Spleen (tissue), 13 donors: ENCODE measurements around the gene CSN1S1. TPM values are rescaled to one million over a fixed set of nuclear protein-coding genes. Genes with fewer than 3 reads are reported as not detected.

Experiments
- DNase-seq: peaks from one replicate; pipeline ENCODE4 v3.0.0-alpha.2; 2020
- H3K27ac ChIP-seq, 8 donors: fragments of 200-600 bp; sonication (generic) in 7 of 8; 1 replicate in 4 of 8; 2 replicates in 4 of 8; pipeline versions ENCODE4 v1.5.0 to v1.8.0; 2016 to 2021; ENCODE audit warnings: inconsistent platforms in 4 of 8, mild to moderate bottlenecking in 4 of 8, moderate library complexity in 1 of 8
- H3K27me3 ChIP-seq, 7 donors: fragments of 200-600 bp; sonication (generic) in 6 of 7; replicated peaks in 1 of 7; 1 replicate in 4 of 7; 2 replicates in 3 of 7; pipeline versions ENCODE4 v1.5.0 to v1.8.0; 2016 to 2021; ENCODE audit warnings: inconsistent platforms in 3 of 7, mild to moderate bottlenecking in 1 of 7
- H3K36me3 ChIP-seq, 6 donors: fragments of 200-600 bp; sonication (generic) in 5 of 6; 1 replicate in 4 of 6; 2 replicates in 2 of 6; pipeline versions ENCODE4 v1.5.0 to v1.8.0; 2016 to 2021; ENCODE audit warnings: inconsistent platforms in 2 of 6
- H3K4me1 ChIP-seq, 6 donors: fragments of 200-600 bp; sonication (generic) in 5 of 6; 1 replicate in 3 of 6; 2 replicates in 3 of 6; pipeline versions ENCODE4 v1.5.0 to v1.8.0; 2016 to 2021; ENCODE audit warnings: inconsistent platforms in 3 of 6
- H3K4me3 ChIP-seq, 8 donors: fragments of 200-600 bp; sonication (generic) in 7 of 8; 1 replicate in 4 of 8; 2 replicates in 4 of 8; pipeline versions ENCODE4 v1.5.0 to v1.8.0; 2016 to 2021; ENCODE audit warnings: inconsistent platforms in 4 of 8, mild to moderate bottlenecking in 4 of 8, moderate library complexity in 2 of 8
- H3K9me3 ChIP-seq, 8 donors: fragments of 200-600 bp; sonication (generic) in 7 of 8; 1 replicate in 4 of 8; 2 replicates in 4 of 8; pipeline versions ENCODE4 v1.5.0 to v1.8.0; 2016 to 2021; ENCODE audit warnings: inconsistent platforms in 4 of 8
- POLR2A ChIP-seq, 3 donors: fragments of 450-650 bp; IDR thresholded peaks; one replicate each; pipeline ENCODE4 v1.5.1; 2017; ENCODE audit warnings: antibody characterized with exemption in 3 of 3, mild to moderate bottlenecking in 1 of 3
- POLR2AphosphoS5 ChIP-seq, 3 donors: sonication (generic); formaldehyde crosslinking; IDR thresholded peaks; one replicate each; pipeline ENCODE4 v1.5.1; 2017; ENCODE audit warnings: antibody characterized with exemption in 3 of 3
- WGBS, 5 donors: extraction: QIAGEN DNeasy Blood & Tissue Kit in 3 of 5; methylation state at CpG; one replicate each; pipeline versions ENCODE4 v1.1.5 to v1.1.7; 2013 to 2018; 5-methylcytosine and 5-hydroxymethylcytosine counted together
- intact Hi-C: fragments of 100-400 bp; cut with DNase I; formaldehyde crosslinking; loops from one replicate; pipeline ENCODE4 v1.15.0; 2023; ENCODE audit warnings: low total_unique reads
- long read RNA-seq, 2 donors: transcript quantifications; one replicate each; lab custom pipeline, GENCODE V29; 2026
- polyA plus RNA-seq, 3 donors: library from polyadenylated mRNA; stranded (reverse); fragments of 200-250 nt; gene quantifications; one replicate each; pipeline ENCODE4 v1.2.1, GENCODE V29; 2013
- total RNA-seq, 7 donors: library from RNA; depleted of rRNA in 3 of 7; stranded (reverse); fragments of >200 nt in 3 of 7; fragmentation: NEBNext Ultra II Directional in 4 of 7; extraction: Animal tissue kit (Norgen Biotek cat#: 25700) in 4 of 7; gene quantifications; one replicate each; pipeline versions ENCODE4 v1.1.0 to v1.2.1, GENCODE V29; 2016 to 2021
- TF ChIP-seq, protein P1 (sequence below), 11 experiments: fragments of 200-600 bp in 7 of 11; fragments of 450-650 bp in 4 of 11; sonication (generic) in 4 of 11; IDR thresholded peaks in 8 of 11; conservative IDR thresholded peaks in 3 of 11; 1 replicate in 7 of 11; 2 replicates in 4 of 11; pipeline versions ENCODE4 v1.4.0 to v1.8.0; 2016 to 2021; ENCODE audit warnings: antibody characterized with exemption in 11 of 11, inconsistent platforms in 4 of 11, mild to moderate bottlenecking in 1 of 11
- donor health status: healthy with polysubstance abuse.
- donor health status: DM: no; HTN: no; CAD: no; lungs with moderate emphysema.
- donor health status: DM: no; HTN: no; CAD: no.
- donor health status: Bipolar disorder and iron deficiency.
- donor health status: healthy.
- donor health status: DM: no; HTN: no; CAD: no.
- donor health status: DM: yes; HTN: yes; CAD: no.

The CSN1S1 gene
- total RNA-seq = not detected
- not detected for polyA plus RNA-seq
- long read RNA-seq, donor 1 = 0 reads
- long read RNA-seq, donor 2 = 0 reads

DNA sequence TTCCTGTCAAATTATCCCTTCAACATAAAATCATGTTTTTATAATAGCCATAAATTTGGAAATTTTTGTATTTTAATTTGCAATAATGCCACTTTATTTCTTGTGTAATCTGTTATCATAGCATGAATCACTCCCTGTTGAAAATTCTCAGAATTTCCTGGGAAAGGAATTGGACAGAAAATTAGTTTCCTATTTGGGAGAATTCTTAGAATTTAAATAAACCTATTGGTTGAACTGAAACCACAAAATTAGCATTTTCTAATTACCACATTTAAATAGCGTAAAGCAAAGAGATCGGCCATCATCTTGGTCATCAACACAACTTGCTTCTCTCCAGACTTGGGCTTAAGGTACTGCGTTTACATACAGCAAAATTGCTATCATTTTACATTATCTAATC, at the start of gene CSN1S1:
TSS of gene CSN1S1 (plus strand) at position 301 of the 400 bp plus-strand sequence. CDS start 1,488 bp downstream, outside the sequence.
- no peak within 1 kb of the TSS for H3K27ac ChIP-seq
- WGBS, 5 donors = 87 to 98% (median 95%) methylated on average over 3 of the region's 3 CpGs
- TF ChIP-seq POLR2AphosphoS5 (IDR thresholded peaks at IDR 0.05) (no peak), POLR2A (IDR thresholded peaks at IDR 0.05) (no peak)
- TF ChIP-seq, protein P1, sequence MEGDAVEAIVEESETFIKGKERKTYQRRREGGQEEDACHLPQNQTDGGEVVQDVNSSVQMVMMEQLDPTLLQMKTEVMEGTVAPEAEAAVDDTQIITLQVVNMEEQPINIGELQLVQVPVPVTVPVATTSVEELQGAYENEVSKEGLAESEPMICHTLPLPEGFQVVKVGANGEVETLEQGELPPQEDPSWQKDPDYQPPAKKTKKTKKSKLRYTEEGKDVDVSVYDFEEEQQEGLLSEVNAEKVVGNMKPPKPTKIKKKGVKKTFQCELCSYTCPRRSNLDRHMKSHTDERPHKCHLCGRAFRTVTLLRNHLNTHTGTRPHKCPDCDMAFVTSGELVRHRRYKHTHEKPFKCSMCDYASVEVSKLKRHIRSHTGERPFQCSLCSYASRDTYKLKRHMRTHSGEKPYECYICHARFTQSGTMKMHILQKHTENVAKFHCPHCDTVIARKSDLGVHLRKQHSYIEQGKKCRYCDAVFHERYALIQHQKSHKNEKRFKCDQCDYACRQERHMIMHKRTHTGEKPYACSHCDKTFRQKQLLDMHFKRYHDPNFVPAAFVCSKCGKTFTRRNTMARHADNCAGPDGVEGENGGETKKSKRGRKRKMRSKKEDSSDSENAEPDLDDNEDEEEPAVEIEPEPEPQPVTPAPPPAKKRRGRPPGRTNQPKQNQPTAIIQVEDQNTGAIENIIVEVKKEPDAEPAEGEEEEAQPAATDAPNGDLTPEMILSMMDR (IDR thresholded peaks at IDR 0.05 in 8 of 11, conservative IDR thresholded peaks at IDR 0.05 in 3 of 11) = no peak
- peaks cover 0 to 3% (median 0%) of the 10 kb centered on the region in 8 donors for H3K9me3 ChIP-seq
- no peaks in the 10 kb centered on the region for H3K36me3 ChIP-seq
- no peaks in the 10 kb centered on the region for H3K27me3 ChIP-seq
- no peaks in the 10 kb centered on the region for H3K4me1 ChIP-seq
- DNase-seq = no peak
- H3K4me3 ChIP-seq = no peak within 1 kb of the TSS
- intact Hi-C loops = no loop called here

GRCh38 chr4:69881173-69881773, 49.6 kb upstream of the CSN1S1 start:
- H3K4me3 ChIP-seq = no peak overlapping the region
- no peak for TF ChIP-seq POLR2AphosphoS5 (IDR thresholded peaks at IDR 0.05)
- TF ChIP-seq, protein P1 (IDR thresholded peaks at IDR 0.05 in 8 of 11, conservative IDR thresholded peaks at IDR 0.05 in 3 of 11) = peak; percentile 39 to 79 (median 68)
- H3K4me1 ChIP-seq = no peaks in the 10 kb centered on the region
- intact Hi-C loops = loop anchor here (5.0 kb wide), 1 partner anchor 189 kb away; no protein-coding TSS in a partner anchor
- no peak for DNase-seq
- no peaks in the 10 kb centered on the region for H3K27me3 ChIP-seq
- no peak overlapping the region for H3K27ac ChIP-seq
- peaks cover 0 to 11% (median 6%) of the 10 kb centered on the region in 8 donors for H3K9me3 ChIP-seq
- H3K36me3 ChIP-seq = no peaks in the 10 kb centered on the region

- intact Hi-C loops = loop anchor here (5.0 kb wide), 1 partner anchor 190 kb away; no protein-coding TSS in a partner anchor
- Histone ChIP-seq H3K27me3 (no peaks in the 10 kb centered on the region), H3K36me3 (no peaks in the 10 kb centered on the region), H3K27ac (no peak overlapping the region), H3K9me3 (peaks cover 0 to 11% (median 6%) of the 10 kb centered on the region in 8 donors), H3K4me1 (no peaks in the 10 kb centered on the region), H3K4me3 (no peak overlapping the region)
- TF ChIP-seq, protein P1 (IDR thresholded peaks at IDR 0.05 in 8 of 11, conservative IDR thresholded peaks at IDR 0.05 in 3 of 11) = no peak
- no peak for TF ChIP-seq POLR2AphosphoS5 (IDR thresholded peaks at IDR 0.05)
- no peak for TF ChIP-seq POLR2A (IDR thresholded peaks at IDR 0.05)
- DNase-seq = no peak
Measured at GRCh38 chr4:69882150-69882549, 48.7 kb upstream of the CSN1S1 start.

- no peaks in the 10 kb centered on the region for H3K36me3 ChIP-seq
- intact Hi-C loops = no loop called here
- TF ChIP-seq, protein P1 (IDR thresholded peaks at IDR 0.05 in 8 of 11, conservative IDR thresholded peaks at IDR 0.05 in 3 of 11) = no peak
- no peak for TF ChIP-seq POLR2AphosphoS5 (IDR thresholded peaks at IDR 0.05)
- TF ChIP-seq POLR2A (IDR thresholded peaks at IDR 0.05) = no peak
- H3K4me1 ChIP-seq = no peaks in the 10 kb centered on the region
- no peak for DNase-seq
- H3K9me3 ChIP-seq = peaks cover 0 to 8% (median 4%) of the 10 kb centered on the region in 8 donors
- no peak overlapping the region for H3K27ac ChIP-seq
- H3K4me3 ChIP-seq = no peak overlapping the region
- H3K27me3 ChIP-seq = no peaks in the 10 kb centered on the region
Measured at GRCh38 chr4:69888336-69888735, 42.5 kb upstream of the CSN1S1 start.
